ENCODE data around the gene COG5.
A peak's percentile ranks its signal among the peaks of the same experiment; 100 is the strongest.

COG5 gene

GRCh38 chr7:107359520-107360316, 204.0 kb downstream of the COG5 start:
- peaks cover 9 to 10% of the 10 kb centered on the region in 2 donors for H3K9me3 ChIP-seq (ENCODE audit: control insufficient read depth in 1 of 2, low read length in 2 of 2)
- H3K4me1 ChIP-seq (ENCODE audit: control insufficient read depth in 1 of 2, insufficient read depth in 2 of 2, low read length in 2 of 2) = no peaks in the 10 kb centered on the region
- no peaks in the 10 kb centered on the region for H3K27me3 ChIP-seq (ENCODE audit: control insufficient read depth in 1 of 2, insufficient read depth in 2 of 2, low read length in 2 of 2)
- peak overlapping the region in 1 of 2 donors; percentile 7 for H3K4me3 ChIP-seq (ENCODE audit: low read depth in 1 of 2, low read length in 2 of 2)
- H3K36me3 ChIP-seq (ENCODE audit: control insufficient read depth in 1 of 2, insufficient read depth in 2 of 2, low read length in 2 of 2) = peaks cover 17 to 29% of the 10 kb centered on the region in 2 donors
- no peak overlapping the region for H3K9ac ChIP-seq (ENCODE audit: low read depth in 1 of 2, low read length in 2 of 2)
- no peak overlapping the region for H3K27ac ChIP-seq (ENCODE audit: low read depth, low read length)

- Histone ChIP-seq H3K27me3 (ENCODE audit: control insufficient read depth in 1 of 2, insufficient read depth in 2 of 2, low read length in 2 of 2) (no peaks in the 10 kb centered on the region), H3K4me3 (ENCODE audit: low read depth in 1 of 2, low read length in 2 of 2) (no peak overlapping the region), H3K4me1 (ENCODE audit: control insufficient read depth in 1 of 2, insufficient read depth in 2 of 2, low read length in 2 of 2) (no peaks in the 10 kb centered on the region), H3K9me3 (ENCODE audit: control insufficient read depth in 1 of 2, low read length in 2 of 2) (peaks cover 9% of the 10 kb centered on the region in 2 donors), H3K36me3 (ENCODE audit: control insufficient read depth in 1 of 2, insufficient read depth in 2 of 2, low read length in 2 of 2) (peaks cover 14 to 21% of the 10 kb centered on the region in 2 donors), H3K9ac (ENCODE audit: low read depth in 1 of 2, low read length in 2 of 2) (no peak overlapping the region), H3K27ac (ENCODE audit: low read depth, low read length) (no peak overlapping the region)
Observed at GRCh38 chr7:107355616-107356015, 208.1 kb downstream of the COG5 start.

DNA sequence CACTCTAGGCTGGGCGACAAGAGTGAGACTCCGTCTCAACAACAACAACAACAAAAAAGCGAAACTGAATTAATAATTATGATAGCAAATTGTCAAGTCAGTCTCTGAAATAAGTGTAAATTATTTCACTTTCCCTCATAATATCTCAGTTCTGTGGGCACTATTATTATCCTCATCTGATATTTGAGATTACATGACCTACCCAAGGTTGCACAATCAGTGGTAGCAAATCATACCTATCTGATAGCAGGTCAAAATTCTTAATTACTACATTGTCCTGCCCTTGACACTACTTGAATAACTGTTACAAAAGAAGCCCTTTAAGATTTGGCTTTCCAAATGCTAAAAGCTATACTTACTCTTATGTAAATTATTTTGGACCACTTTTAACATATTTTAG, 209.1 kb downstream of the COG5 start:
- Histone ChIP-seq H3K27me3 (ENCODE audit: control insufficient read depth in 1 of 2, insufficient read depth in 2 of 2, low read length in 2 of 2) (no peaks in the 10 kb centered on the region), H3K9me3 (ENCODE audit: control insufficient read depth in 1 of 2, low read length in 2 of 2) (peaks cover under 1% of the 10 kb centered on the region in 2 donors), H3K4me1 (ENCODE audit: control insufficient read depth in 1 of 2, insufficient read depth in 2 of 2, low read length in 2 of 2) (no peaks in the 10 kb centered on the region), H3K9ac (ENCODE audit: low read depth in 1 of 2, low read length in 2 of 2) (no peak overlapping the region), H3K36me3 (ENCODE audit: control insufficient read depth in 1 of 2, insufficient read depth in 2 of 2, low read length in 2 of 2) (peaks cover 4 to 11% of the 10 kb centered on the region in 2 donors), H3K4me3 (ENCODE audit: low read depth in 1 of 2, low read length in 2 of 2) (no peak overlapping the region), H3K27ac (ENCODE audit: low read depth, low read length) (no peak overlapping the region)

DNA sequence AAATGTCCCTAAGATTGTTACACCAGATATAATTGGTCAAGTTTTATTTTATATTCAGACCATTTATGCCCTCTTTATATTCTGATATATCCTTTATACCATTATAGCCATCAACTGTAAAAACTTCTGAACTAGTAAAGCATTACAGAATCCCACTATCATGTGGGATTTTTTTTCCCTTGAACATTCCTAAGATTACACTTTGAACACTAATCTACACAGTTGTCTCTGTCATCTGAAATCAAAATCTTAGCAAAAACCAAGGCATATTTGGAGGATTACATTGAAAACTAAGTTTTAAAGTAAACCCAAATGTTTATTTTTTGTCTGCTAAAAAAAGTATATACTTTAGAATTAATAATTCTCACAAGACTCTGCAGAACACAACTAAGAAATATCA, 210.0 kb downstream of the COG5 start:
- H3K36me3 ChIP-seq (ENCODE audit: control insufficient read depth in 1 of 2, insufficient read depth in 2 of 2, low read length in 2 of 2) = peaks cover 0 to 4% of the 10 kb centered on the region in 2 donors

GRCh38 chr7:107345898-107346297, 217.8 kb downstream of the COG5 start:
- no peak overlapping the region for H3K9ac ChIP-seq (ENCODE audit: low read depth in 1 of 2, low read length in 2 of 2)
- no peaks in the 10 kb centered on the region for H3K27me3 ChIP-seq (ENCODE audit: control insufficient read depth in 1 of 2, insufficient read depth in 2 of 2, low read length in 2 of 2)
- H3K4me1 ChIP-seq (ENCODE audit: control insufficient read depth in 1 of 2, insufficient read depth in 2 of 2, low read length in 2 of 2) = no peaks in the 10 kb centered on the region

More for the DNA sequence above, 210.0 kb downstream of the COG5 start:
- Histone ChIP-seq H3K9me3 (ENCODE audit: control insufficient read depth in 1 of 2, low read length in 2 of 2) (no peaks in the 10 kb centered on the region), H3K9ac (ENCODE audit: low read depth in 1 of 2, low read length in 2 of 2) (no peak overlapping the region), H3K27me3 (ENCODE audit: control insufficient read depth in 1 of 2, insufficient read depth in 2 of 2, low read length in 2 of 2) (no peaks in the 10 kb centered on the region), H3K4me1 (ENCODE audit: control insufficient read depth in 1 of 2, insufficient read depth in 2 of 2, low read length in 2 of 2) (no peaks in the 10 kb centered on the region), H3K4me3 (ENCODE audit: low read depth in 1 of 2, low read length in 2 of 2) (no peak overlapping the region), H3K27ac (ENCODE audit: low read depth, low read length) (no peak overlapping the region)

GRCh38 chr7:107344799-107345198, 218.9 kb downstream of the COG5 start:
- Histone ChIP-seq H3K4me1 (ENCODE audit: control insufficient read depth in 1 of 2, insufficient read depth in 2 of 2, low read length in 2 of 2) (no peaks in the 10 kb centered on the region), H3K9ac (ENCODE audit: low read depth in 1 of 2, low read length in 2 of 2) (no peak overlapping the region)

More at GRCh38 chr7:107345898-107346297, 217.8 kb downstream of the COG5 start:
- Histone ChIP-seq H3K4me3 (ENCODE audit: low read depth in 1 of 2, low read length in 2 of 2) (no peak overlapping the region), H3K27ac (ENCODE audit: low read depth, low read length) (no peak overlapping the region), H3K9me3 (ENCODE audit: control insufficient read depth in 1 of 2, low read length in 2 of 2) (peaks cover 0 to 3% of the 10 kb centered on the region in 2 donors), H3K36me3 (ENCODE audit: control insufficient read depth in 1 of 2, insufficient read depth in 2 of 2, low read length in 2 of 2) (no peaks in the 10 kb centered on the region)

DNA sequence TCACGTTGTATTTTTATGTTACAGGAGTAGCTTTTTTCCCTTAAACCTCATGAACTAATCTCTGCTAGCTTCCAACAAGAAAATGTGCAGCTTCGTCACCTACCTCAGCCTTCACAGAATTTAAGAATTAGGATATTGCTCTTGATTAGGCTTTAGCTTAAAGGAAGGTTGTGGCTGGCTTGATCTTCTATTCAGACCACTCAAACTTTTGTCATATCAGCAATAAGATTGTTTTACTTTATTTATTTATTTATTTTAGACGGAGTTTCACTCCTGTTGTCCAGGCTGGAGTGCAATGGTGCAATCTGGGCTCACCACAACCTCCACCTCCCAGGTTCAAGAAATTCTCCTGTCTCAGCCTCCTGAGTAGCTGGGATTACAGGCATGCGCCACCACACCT, 219.4 kb downstream of the COG5 start:
- Histone ChIP-seq H3K4me1 (ENCODE audit: control insufficient read depth in 1 of 2, insufficient read depth in 2 of 2, low read length in 2 of 2) (no peaks in the 10 kb centered on the region), H3K27me3 (ENCODE audit: control insufficient read depth in 1 of 2, insufficient read depth in 2 of 2, low read length in 2 of 2) (no peaks in the 10 kb centered on the region)

More at GRCh38 chr7:107344799-107345198, 218.9 kb downstream of the COG5 start:
- H3K9me3 ChIP-seq (ENCODE audit: control insufficient read depth in 1 of 2, low read length in 2 of 2) = peaks cover 0 to 3% of the 10 kb centered on the region in 2 donors
- no peak overlapping the region for H3K4me3 ChIP-seq (ENCODE audit: low read depth in 1 of 2, low read length in 2 of 2)
- no peaks in the 10 kb centered on the region for H3K27me3 ChIP-seq (ENCODE audit: control insufficient read depth in 1 of 2, insufficient read depth in 2 of 2, low read length in 2 of 2)
- H3K27ac ChIP-seq (ENCODE audit: low read depth, low read length) = no peak overlapping the region
- no peaks in the 10 kb centered on the region for H3K36me3 ChIP-seq (ENCODE audit: control insufficient read depth in 1 of 2, insufficient read depth in 2 of 2, low read length in 2 of 2)

GRCh38 chr7:107338080-107338479, 225.6 kb downstream of the COG5 start:
- H3K27me3 ChIP-seq (ENCODE audit: control insufficient read depth in 1 of 2, insufficient read depth in 2 of 2, low read length in 2 of 2) = no peaks in the 10 kb centered on the region
- no peak overlapping the region for H3K4me3 ChIP-seq (ENCODE audit: low read depth in 1 of 2, low read length in 2 of 2)
- H3K36me3 ChIP-seq (ENCODE audit: control insufficient read depth in 1 of 2, insufficient read depth in 2 of 2, low read length in 2 of 2) = no peaks in the 10 kb centered on the region
- H3K9ac ChIP-seq (ENCODE audit: low read depth in 1 of 2, low read length in 2 of 2) = no peak overlapping the region
- H3K27ac ChIP-seq (ENCODE audit: low read depth, low read length) = no peak overlapping the region
- H3K4me1 ChIP-seq (ENCODE audit: control insufficient read depth in 1 of 2, insufficient read depth in 2 of 2, low read length in 2 of 2) = no peaks in the 10 kb centered on the region
- H3K9me3 ChIP-seq (ENCODE audit: control insufficient read depth in 1 of 2, low read length in 2 of 2) = peaks cover 0 to 8% of the 10 kb centered on the region in 2 donors

More for the DNA sequence above, 219.4 kb downstream of the COG5 start:
- no peak overlapping the region for H3K4me3 ChIP-seq (ENCODE audit: low read depth in 1 of 2, low read length in 2 of 2)
- H3K27ac ChIP-seq (ENCODE audit: low read depth, low read length) = no peak overlapping the region
- H3K9ac ChIP-seq (ENCODE audit: low read depth in 1 of 2, low read length in 2 of 2) = no peak overlapping the region
- H3K9me3 ChIP-seq (ENCODE audit: control insufficient read depth in 1 of 2, low read length in 2 of 2) = peaks cover 0 to 3% of the 10 kb centered on the region in 2 donors
- H3K36me3 ChIP-seq (ENCODE audit: control insufficient read depth in 1 of 2, insufficient read depth in 2 of 2, low read length in 2 of 2) = no peaks in the 10 kb centered on the region

- H3K4me1 ChIP-seq (ENCODE audit: control insufficient read depth in 1 of 2, insufficient read depth in 2 of 2, low read length in 2 of 2) = no peaks in the 10 kb centered on the region
- no peaks in the 10 kb centered on the region for H3K36me3 ChIP-seq (ENCODE audit: control insufficient read depth in 1 of 2, insufficient read depth in 2 of 2, low read length in 2 of 2)
- no peak overlapping the region for H3K9ac ChIP-seq (ENCODE audit: low read depth in 1 of 2, low read length in 2 of 2)
- H3K27me3 ChIP-seq (ENCODE audit: control insufficient read depth in 1 of 2, insufficient read depth in 2 of 2, low read length in 2 of 2) = no peaks in the 10 kb centered on the region
- H3K27ac ChIP-seq (ENCODE audit: low read depth, low read length) = no peak overlapping the region
- no peak overlapping the region for H3K4me3 ChIP-seq (ENCODE audit: low read depth in 1 of 2, low read length in 2 of 2)
- peaks cover 0 to under 1% of the 10 kb centered on the region in 2 donors for H3K9me3 ChIP-seq (ENCODE audit: control insufficient read depth in 1 of 2, low read length in 2 of 2)
Observed at GRCh38 chr7:107332488-107333269, 231.0 kb downstream of the COG5 start.

DNA sequence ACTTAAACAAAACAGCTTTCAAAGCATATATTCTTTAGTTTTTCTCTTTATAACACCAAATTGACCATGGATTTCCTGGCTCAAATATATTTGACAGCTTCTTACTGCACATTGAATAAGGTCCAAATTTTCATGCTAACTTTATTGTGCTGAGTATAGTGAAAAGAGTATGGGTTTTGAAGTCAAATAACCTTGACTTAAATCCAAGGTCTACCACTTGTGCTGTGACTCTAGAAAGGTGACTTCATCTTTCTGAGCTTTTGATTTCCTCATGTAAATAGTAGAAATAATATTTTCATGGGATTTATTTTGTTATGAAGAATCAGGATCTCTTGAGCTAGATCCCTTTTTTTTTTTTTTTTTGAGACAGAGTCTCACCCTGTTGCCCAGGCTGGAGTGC, 233.2 kb downstream of the COG5 start:
- Histone ChIP-seq H3K4me3 (ENCODE audit: low read depth in 1 of 2, low read length in 2 of 2) (no peak overlapping the region), H3K9ac (ENCODE audit: low read depth in 1 of 2, low read length in 2 of 2) (no peak overlapping the region), H3K27me3 (ENCODE audit: control insufficient read depth in 1 of 2, insufficient read depth in 2 of 2, low read length in 2 of 2) (no peaks in the 10 kb centered on the region), H3K9me3 (ENCODE audit: control insufficient read depth in 1 of 2, low read length in 2 of 2) (peaks cover 0 to 9% of the 10 kb centered on the region in 2 donors), H3K4me1 (ENCODE audit: control insufficient read depth in 1 of 2, insufficient read depth in 2 of 2, low read length in 2 of 2) (no peaks in the 10 kb centered on the region), H3K36me3 (ENCODE audit: control insufficient read depth in 1 of 2, insufficient read depth in 2 of 2, low read length in 2 of 2) (no peaks in the 10 kb centered on the region), H3K27ac (ENCODE audit: low read depth, low read length) (no peak overlapping the region)

All from duodenal mucosa (tissue), 2 donors.